Tibial nerve (tissue), 4 donors: ENCODE results near the gene NAT8L.

ENCODE experiments used
- CTCF ChIP-seq, 5 experiments: fragments of 200-600 bp in 3 of 5; fragments of 450-650 bp in 2 of 5; sonication (generic) in 3 of 5; IDR thresholded peaks; one replicate each; pipeline ENCODE4 v1.5.1; 2016 to 2019; ENCODE audit warnings: antibody characterized with exemption in 5 of 5, mild to moderate bottlenecking in 3 of 5, moderate library complexity in 2 of 5
- EP300 ChIP-seq, 2 donors: sonication (generic); formaldehyde crosslinking; IDR thresholded peaks; one replicate each; pipeline ENCODE4 v1.6.1; 2017; ENCODE audit warnings: antibody characterized with exemption in 2 of 2, mild to moderate bottlenecking in 1 of 2

- no peak for TF ChIP-seq CTCF (IDR thresholded peaks at IDR 0.05)
- TF ChIP-seq EP300 (IDR thresholded peaks at IDR 0.05): no peak
Measured at GRCh38 chr4:2101346-2102044, 42.4 kb downstream of the NAT8L start.
